MM.1S (cell line): ENCODE results near the gene SPIRE1.

Source experiments
- CTCF ChIP-seq: fragments of 300-600 bp; sonication (generic); IDR thresholded peaks from 2 replicates; pipeline ENCODE4 v1.5.1; 2016; ENCODE audit warnings: antibody characterized with exemption, low read length, mixed read lengths
- EZH2 ChIP-seq: fragments of 300-600 bp; sonication (generic); optimal IDR thresholded peaks from 2 replicates; pipeline ENCODE3; 2017; ENCODE audit warnings: low read depth, mild to moderate bottlenecking, antibody characterized with exemption, low read length, mixed read lengths
- EZH2phosphoT487 ChIP-seq: fragments of 300-600 bp; sonication (generic); IDR thresholded peaks from 2 replicates; pipeline ENCODE4 v1.6.1; 2018; ENCODE audit warnings: antibody characterized with exemption, low read length

GRCh38 chr18:12656605-12656937 lies 1.3 kb downstream of the SPIRE1 start:
- no peak for TF ChIP-seq CTCF
- TF ChIP-seq EZH2: no peak
- TF ChIP-seq EZH2phosphoT487: no peak
